Panc1 (cell line): ENCODE measurements around the gene HSBP1.

Source experiments
- CTCF ChIP-seq: fragments of 450-650 bp; IDR thresholded peaks from 2 replicates; pipeline ENCODE4 v1.5.1; 2017; ENCODE audit warnings: mild to moderate bottlenecking
- POLR2AphosphoS5 ChIP-seq: IDR thresholded peaks from 2 replicates; pipeline ENCODE4 v1.6.1; 2012; ENCODE audit warnings: mild to moderate bottlenecking, low read depth, low read length, moderate library complexity
- SIN3A ChIP-seq: IDR thresholded peaks from 2 replicates; pipeline ENCODE4 v1.6.1; 2012; ENCODE audit warnings: low read depth, mild to moderate bottlenecking, low read length, moderate library complexity, borderline replicate concordance; ENCODE audit not compliant: insufficient read depth
- TCF7L2 ChIP-seq: IDR thresholded peaks from 2 replicates; pipeline ENCODE4 v1.6.1; 2011; ENCODE audit warnings: mild to moderate bottlenecking, low read depth, low read length, inconsistent platforms
- TF ChIP-seq, protein P1 (sequence below), 2 experiments: IDR thresholded peaks; 2 replicates each; pipeline ENCODE4 v1.6.1; 2011 to 2012; ENCODE audit warnings: low read depth in 2 of 2, control low read depth in 1 of 2, low read length in 1 of 2, mild to moderate bottlenecking in 1 of 2, moderate library complexity in 1 of 2; ENCODE audit not compliant: insufficient read depth in 1 of 2

- no peak for TF ChIP-seq CTCF
- TF ChIP-seq POLR2AphosphoS5 = no peak
- TF ChIP-seq, protein P1, sequence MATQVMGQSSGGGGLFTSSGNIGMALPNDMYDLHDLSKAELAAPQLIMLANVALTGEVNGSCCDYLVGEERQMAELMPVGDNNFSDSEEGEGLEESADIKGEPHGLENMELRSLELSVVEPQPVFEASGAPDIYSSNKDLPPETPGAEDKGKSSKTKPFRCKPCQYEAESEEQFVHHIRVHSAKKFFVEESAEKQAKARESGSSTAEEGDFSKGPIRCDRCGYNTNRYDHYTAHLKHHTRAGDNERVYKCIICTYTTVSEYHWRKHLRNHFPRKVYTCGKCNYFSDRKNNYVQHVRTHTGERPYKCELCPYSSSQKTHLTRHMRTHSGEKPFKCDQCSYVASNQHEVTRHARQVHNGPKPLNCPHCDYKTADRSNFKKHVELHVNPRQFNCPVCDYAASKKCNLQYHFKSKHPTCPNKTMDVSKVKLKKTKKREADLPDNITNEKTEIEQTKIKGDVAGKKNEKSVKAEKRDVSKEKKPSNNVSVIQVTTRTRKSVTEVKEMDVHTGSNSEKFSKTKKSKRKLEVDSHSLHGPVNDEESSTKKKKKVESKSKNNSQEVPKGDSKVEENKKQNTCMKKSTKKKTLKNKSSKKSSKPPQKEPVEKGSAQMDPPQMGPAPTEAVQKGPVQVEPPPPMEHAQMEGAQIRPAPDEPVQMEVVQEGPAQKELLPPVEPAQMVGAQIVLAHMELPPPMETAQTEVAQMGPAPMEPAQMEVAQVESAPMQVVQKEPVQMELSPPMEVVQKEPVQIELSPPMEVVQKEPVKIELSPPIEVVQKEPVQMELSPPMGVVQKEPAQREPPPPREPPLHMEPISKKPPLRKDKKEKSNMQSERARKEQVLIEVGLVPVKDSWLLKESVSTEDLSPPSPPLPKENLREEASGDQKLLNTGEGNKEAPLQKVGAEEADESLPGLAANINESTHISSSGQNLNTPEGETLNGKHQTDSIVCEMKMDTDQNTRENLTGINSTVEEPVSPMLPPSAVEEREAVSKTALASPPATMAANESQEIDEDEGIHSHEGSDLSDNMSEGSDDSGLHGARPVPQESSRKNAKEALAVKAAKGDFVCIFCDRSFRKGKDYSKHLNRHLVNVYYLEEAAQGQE (IDR thresholded peaks at IDR 0.05; ENCODE audit: insufficient read depth in 1 of 2, low read depth in 2 of 2, low read length in 1 of 2) = no peak
- TF ChIP-seq TCF7L2 = no peak
- no peak for TF ChIP-seq SIN3A
Measured at GRCh38 chr16:83794860-83795554, 12.8 kb upstream of the HSBP1 start.
